ENCODE measurements around the gene TSEN54. TPM values are rescaled to one million over a fixed set of nuclear protein-coding genes. Genes with fewer than 3 reads are reported as not detected.

Gene TSEN54
- total RNA-seq, 1 donor from 2014 or later: 92.7 TPM

DNA sequence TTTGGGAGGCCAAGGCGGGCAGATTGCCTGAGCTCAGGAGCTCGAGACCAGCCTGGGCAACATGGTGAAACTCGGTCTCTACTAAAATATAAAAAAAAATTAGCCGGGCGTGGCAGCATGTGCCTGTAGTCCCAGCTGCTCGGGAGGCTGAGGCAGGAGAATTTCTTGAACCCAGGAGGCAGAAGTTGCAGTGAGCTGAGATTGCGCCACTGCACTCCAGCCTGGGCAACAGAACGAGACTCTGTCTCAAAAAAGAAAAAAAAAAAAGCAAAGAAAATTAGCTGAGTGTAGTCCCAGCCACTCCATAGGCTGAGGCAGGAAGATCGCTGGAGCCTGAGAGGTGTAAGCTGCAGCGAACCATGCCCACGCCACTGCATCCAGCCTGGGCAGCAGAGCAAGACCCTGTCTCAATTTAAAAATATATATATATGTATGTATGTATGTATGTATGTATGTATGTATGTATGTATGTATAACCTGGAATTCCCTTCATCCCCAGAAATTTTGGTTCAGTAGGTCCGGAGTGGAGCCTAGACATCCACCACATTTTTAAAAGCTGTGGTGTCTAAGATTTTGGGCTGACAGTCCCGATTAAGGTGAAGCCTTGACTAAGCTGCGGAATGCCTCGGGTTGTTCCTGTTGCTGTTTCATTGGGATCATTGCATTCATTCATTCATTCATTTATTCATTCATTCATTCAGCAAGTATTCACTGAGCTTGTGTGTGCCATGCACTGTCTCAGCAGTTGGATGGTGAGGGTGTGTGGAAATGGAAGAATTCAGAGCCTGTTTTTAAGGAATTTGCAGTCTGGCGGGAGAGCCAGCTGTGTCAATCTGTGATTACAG is 34.0 kb upstream of the TSEN54 start:
- intact Hi-C loops (cut with DNase I): no loop called here
- no peak for TF ChIP-seq CTCF (IDR thresholded peaks at IDR 0.05)
- no peaks in the 10 kb centered on the region for H3K27me3 ChIP-seq
- H3K27ac ChIP-seq: no peak overlapping the region
- no peak overlapping the region for H3K4me3 ChIP-seq
- DNase-seq (ENCODE audit: low spot score in 2 of 2): no peak
- H3K9me3 ChIP-seq: no peaks in the 10 kb centered on the region
- H3K4me1 ChIP-seq: peaks cover under 1 to 3% of the 10 kb centered on the region in 2 donors
- peaks cover 0 to 3% of the 10 kb centered on the region in 2 donors for H3K36me3 ChIP-seq

GRCh38 chr17:75485688-75486087 is 30.6 kb upstream of the TSEN54 start:
- Histone ChIP-seq H3K36me3 (peaks cover 3% of the 10 kb centered on the region in 2 donors), H3K9me3 (no peaks in the 10 kb centered on the region), H3K4me1 (peaks cover 0 to 6% of the 10 kb centered on the region in 2 donors), H3K27me3 (no peaks in the 10 kb centered on the region), H3K4me3 (no peak overlapping the region), H3K27ac (no peak overlapping the region)
- no peak for TF ChIP-seq CTCF (IDR thresholded peaks at IDR 0.05)
- no peak for DNase-seq (ENCODE audit: low spot score in 2 of 2)
- intact Hi-C loops (cut with DNase I): no loop called here

- Histone ChIP-seq H3K4me1 (peaks cover 0 to 7% of the 10 kb centered on the region in 2 donors), H3K36me3 (peaks cover 3 to 7% of the 10 kb centered on the region in 2 donors), H3K27me3 (no peaks in the 10 kb centered on the region), H3K4me3 (no peak overlapping the region), H3K9me3 (no peaks in the 10 kb centered on the region), H3K27ac (no peak overlapping the region)
- no peak for DNase-seq (ENCODE audit: low spot score in 2 of 2)
- intact Hi-C loops (cut with DNase I): no loop called here
- TF ChIP-seq CTCF (IDR thresholded peaks at IDR 0.05): no peak
Measured at GRCh38 chr17:75486151-75486550, 30.2 kb upstream of the TSEN54 start.

GRCh38 chr17:75486951-75487350 is 29.4 kb upstream of the TSEN54 start:
- peaks cover 0 to 7% of the 10 kb centered on the region in 2 donors for H3K4me1 ChIP-seq
- no peak for DNase-seq (ENCODE audit: low spot score in 2 of 2)
- H3K27me3 ChIP-seq: no peaks in the 10 kb centered on the region
- no peak for TF ChIP-seq CTCF (IDR thresholded peaks at IDR 0.05)
- H3K9me3 ChIP-seq: no peaks in the 10 kb centered on the region
- peak overlapping the region in 1 of 2 donors; percentile 27 for H3K27ac ChIP-seq
- no peak overlapping the region for H3K4me3 ChIP-seq
- peaks cover 10 to 15% of the 10 kb centered on the region in 2 donors for H3K36me3 ChIP-seq
- intact Hi-C loops (cut with DNase I): no loop called here

DNA sequence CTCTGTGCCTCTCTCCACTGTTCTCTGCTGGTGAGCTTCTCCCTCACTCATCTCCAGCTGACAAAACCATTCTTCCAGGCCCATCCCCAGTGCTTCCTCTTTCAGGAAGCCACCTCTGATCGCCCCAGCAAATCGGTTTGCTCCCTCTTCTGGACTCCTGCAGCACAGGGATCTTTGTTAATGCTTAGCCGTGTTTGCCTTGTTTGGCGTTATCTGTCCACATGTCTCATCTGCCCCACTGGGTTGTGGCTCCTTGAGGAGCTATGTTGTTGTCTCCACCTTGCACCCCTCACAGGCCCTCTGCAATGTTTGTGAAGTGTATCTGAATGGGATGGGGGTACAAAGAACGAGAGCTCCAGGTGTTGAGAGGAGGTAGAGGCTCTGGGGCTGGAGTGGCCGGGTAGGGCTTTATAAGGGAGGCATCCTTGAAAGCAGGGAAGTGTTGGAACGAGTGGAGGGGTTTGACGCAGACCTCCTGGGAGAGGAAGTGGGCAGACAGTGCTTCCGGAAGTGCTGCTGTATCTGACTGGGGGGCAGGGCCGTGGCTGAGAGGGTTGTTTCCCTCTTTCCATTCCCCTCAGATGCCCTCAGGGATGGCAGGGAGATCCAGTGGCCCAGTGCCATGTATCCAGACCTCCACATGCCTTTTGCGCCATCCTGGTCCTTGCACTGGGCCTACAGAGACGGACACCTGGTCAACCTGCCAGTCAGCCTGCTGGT is 28.8 kb upstream of the TSEN54 start:
- H3K27ac ChIP-seq: peak overlapping the region; percentile 27 to 34
- H3K36me3 ChIP-seq: peaks cover 16 to 19% of the 10 kb centered on the region in 2 donors
- H3K27me3 ChIP-seq: no peaks in the 10 kb centered on the region
- H3K9me3 ChIP-seq: no peaks in the 10 kb centered on the region
- peaks cover 0 to 7% of the 10 kb centered on the region in 2 donors for H3K4me1 ChIP-seq
- H3K4me3 ChIP-seq: no peak overlapping the region
- TF ChIP-seq CTCF (IDR thresholded peaks at IDR 0.05): no peak
- no peak for DNase-seq (ENCODE audit: low spot score in 2 of 2)
- intact Hi-C loops (cut with DNase I): no loop called here

Measured in ascending aorta (tissue), 2 donors.